Measurements from ENCODE around the gene SLC12A8.

The SLC12A8 gene

DNA sequence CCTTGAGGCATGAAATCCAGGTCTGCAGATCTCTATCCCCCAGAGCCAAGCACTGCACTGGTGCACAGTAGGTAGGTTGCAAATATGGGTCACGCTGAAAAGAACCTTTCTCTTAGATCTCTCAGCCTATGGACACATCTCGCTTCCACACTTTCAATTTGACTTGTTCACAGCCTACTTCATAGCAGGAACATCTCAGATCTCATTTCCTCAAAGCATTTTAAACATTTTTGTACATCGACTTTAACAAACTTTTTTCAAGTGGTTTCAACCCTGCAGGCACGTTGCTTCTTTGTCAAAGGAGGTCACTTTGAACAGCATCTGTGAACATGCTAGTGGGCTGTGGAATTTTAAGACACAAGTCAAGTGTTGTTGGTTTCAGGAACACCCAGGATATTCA lies 76.0 kb downstream of the SLC12A8 start:
- no peak for DNase-seq (ENCODE audit: low read depth)
- TF ChIP-seq, protein P1, sequence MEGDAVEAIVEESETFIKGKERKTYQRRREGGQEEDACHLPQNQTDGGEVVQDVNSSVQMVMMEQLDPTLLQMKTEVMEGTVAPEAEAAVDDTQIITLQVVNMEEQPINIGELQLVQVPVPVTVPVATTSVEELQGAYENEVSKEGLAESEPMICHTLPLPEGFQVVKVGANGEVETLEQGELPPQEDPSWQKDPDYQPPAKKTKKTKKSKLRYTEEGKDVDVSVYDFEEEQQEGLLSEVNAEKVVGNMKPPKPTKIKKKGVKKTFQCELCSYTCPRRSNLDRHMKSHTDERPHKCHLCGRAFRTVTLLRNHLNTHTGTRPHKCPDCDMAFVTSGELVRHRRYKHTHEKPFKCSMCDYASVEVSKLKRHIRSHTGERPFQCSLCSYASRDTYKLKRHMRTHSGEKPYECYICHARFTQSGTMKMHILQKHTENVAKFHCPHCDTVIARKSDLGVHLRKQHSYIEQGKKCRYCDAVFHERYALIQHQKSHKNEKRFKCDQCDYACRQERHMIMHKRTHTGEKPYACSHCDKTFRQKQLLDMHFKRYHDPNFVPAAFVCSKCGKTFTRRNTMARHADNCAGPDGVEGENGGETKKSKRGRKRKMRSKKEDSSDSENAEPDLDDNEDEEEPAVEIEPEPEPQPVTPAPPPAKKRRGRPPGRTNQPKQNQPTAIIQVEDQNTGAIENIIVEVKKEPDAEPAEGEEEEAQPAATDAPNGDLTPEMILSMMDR (IDR thresholded peaks at IDR 0.05; ENCODE audit: low read length, missing control alignments), result no peak
- no peak overlapping the region for H3K4me3 ChIP-seq (replicated peaks; ENCODE audit: low read depth, low read length)

DNA sequence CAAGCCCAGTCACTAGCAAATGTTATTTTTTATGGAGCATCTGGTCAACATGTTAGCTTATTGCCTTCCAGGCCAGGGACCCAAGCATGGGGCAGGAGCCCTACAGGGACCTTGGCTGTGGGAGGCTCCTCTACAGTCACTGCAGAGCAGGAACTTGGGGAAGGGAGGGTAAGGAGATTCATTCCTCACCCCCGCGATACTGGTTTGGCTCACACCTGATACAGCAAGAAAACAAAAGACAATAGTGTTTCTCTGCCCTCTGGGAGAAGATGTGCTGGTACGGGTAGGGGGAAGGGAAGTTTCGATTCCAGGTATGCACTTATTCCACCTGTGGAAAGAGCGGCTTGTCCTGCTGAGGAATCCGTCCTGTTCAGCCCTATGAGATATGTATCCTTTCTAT lies 77.6 kb downstream of the SLC12A8 start:
- no peak overlapping the region for H3K4me3 ChIP-seq (replicated peaks; ENCODE audit: low read depth, low read length)
- TF ChIP-seq, protein P1 (IDR thresholded peaks at IDR 0.05; ENCODE audit: low read length, missing control alignments), result no peak
- no peak for DNase-seq (ENCODE audit: low read depth)

DNA sequence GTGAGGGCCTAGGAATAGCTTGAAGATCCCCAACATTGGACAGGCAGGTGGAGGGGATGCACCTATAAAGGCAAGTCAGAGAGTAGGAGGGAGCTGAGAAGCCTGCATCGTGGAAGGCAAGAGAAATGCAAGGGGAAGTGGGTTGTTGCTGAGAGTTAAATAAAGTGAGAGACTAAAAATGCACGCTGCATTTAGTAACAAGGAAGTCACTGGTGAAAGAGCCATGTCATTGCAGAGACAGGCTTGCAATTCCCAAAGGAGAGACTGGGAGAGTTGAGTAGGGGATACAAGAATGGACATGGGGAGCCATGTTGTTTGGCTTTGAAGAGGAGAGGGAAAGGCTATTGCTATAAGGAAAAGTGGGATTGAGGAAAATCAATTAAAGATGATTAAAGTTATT lies 79.7 kb downstream of the SLC12A8 start:
- TF ChIP-seq, protein P1 (IDR thresholded peaks at IDR 0.05; ENCODE audit: low read length, missing control alignments), result no peak
- no peak overlapping the region for H3K4me3 ChIP-seq (replicated peaks; ENCODE audit: low read depth, low read length)
- no peak for DNase-seq (ENCODE audit: low read depth)

DNA sequence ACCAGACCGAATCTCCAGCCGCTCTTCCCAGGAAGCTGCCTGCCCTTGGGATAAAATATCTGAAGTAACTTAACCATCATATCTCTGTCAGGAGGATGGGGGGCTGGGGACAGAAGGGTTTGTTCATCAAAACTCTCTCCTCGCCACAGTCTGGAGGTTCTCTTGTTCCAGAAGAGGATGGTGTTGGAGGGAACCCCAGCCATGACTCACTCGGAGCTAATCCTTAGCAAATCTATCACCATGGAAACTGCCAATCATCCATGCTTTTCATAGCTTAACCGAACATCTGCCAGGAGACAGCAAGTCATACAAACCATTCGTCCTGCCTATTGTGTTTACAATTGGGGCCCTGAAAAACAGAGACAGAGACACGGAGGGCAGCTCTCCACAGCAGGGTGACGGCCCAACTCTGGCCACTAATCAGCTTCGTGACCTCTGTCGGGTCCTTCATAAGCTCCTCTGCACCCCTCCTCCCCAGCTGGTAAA lies 83.0 kb downstream of the SLC12A8 start:
- no peak overlapping the region for H3K4me3 ChIP-seq (replicated peaks; ENCODE audit: low read depth, low read length)
- peak; percentile 93 for DNase-seq (ENCODE audit: low read depth)
- TF ChIP-seq, protein P1 (IDR thresholded peaks at IDR 0.05; ENCODE audit: low read length, missing control alignments), result no peak

DNA sequence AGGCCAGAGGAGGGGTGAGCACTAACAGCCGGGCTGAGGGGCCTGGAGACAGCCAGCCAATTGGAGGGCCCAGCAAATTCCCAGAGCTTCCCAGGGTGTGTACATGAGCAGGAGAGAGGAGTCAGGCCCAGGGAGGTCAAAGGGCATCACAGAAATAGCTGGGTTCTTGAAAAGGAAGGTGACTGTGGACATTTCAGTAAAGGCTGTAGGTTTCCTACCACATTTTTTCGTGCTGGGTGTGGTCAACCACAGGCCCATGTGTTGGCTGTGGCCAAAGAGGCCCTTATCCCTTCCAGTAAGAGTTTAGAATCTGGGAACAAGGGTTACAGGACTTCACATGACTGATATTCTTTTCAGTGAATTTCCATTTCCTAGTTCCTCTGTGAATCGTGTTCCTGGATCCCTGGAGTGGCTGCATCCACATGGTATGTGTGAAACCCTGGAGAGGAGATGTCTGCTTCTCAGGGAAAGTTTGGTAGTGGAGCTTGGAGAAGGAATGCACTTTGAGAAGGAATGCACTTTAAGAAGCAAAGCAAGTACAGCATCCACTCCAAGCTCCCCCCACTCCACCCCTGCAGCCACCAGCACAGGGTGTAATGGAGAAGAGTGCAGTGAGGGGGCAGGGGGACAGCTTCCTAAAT lies 83.6 kb downstream of the SLC12A8 start:
- TF ChIP-seq, protein P1 (IDR thresholded peaks at IDR 0.05; ENCODE audit: low read length, missing control alignments), result no peak
- H3K4me3 ChIP-seq (replicated peaks; ENCODE audit: low read depth, low read length), result no peak overlapping the region
- peak; percentile 84 for DNase-seq (ENCODE audit: low read depth)

DNA sequence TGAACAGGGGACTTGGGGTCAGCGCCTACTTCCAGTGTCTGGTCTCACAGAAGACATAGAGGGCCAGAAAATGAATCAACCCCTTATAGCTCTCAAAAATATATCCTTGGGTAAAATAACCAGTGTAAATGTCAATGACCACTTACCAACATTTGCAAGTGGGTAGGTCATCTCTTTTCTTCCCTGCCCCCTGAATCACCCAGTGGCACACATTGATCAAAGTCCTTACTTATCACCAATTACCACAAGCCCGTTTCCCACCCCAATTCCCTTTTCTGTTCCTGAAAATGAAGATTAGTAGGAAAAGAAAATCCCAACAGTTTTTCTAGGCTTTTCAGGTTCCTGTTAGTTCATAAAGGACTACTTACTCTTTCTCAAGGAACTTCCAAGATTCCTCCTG lies 86.2 kb downstream of the SLC12A8 start:
- no peak for DNase-seq (ENCODE audit: low read depth)
- TF ChIP-seq, protein P1 (IDR thresholded peaks at IDR 0.05; ENCODE audit: low read length, missing control alignments), result no peak

DNA sequence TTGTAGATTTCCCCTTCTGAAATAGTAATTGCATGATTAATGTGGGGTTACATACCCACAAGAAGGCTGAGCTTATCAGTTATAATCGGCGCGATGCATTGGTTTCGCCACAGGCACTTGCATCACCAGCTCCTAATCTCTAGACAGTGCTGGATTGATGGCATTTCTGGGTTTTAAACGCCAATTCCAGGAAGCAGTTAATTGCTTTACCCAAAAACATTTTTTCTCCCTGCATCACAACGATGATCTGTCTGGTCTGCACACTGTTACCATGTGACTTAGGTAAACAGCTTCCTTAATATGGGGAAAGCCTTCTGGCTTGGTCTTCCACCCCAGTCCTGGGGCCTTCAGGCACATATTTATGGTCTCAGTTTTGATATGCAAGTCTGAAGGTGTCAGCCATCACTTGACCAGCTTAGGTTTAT lies 86.7 kb downstream of the SLC12A8 start:
- peak; percentile 95 for DNase-seq (ENCODE audit: low read depth)
- TF ChIP-seq, protein P1 (IDR thresholded peaks at IDR 0.05; ENCODE audit: low read length, missing control alignments), result no peak
- no peak overlapping the region for H3K4me3 ChIP-seq (replicated peaks; ENCODE audit: low read depth, low read length)

More for the DNA sequence above, 86.2 kb downstream of the SLC12A8 start:
- H3K4me3 ChIP-seq (replicated peaks; ENCODE audit: low read depth, low read length), result no peak overlapping the region
